ENCODE data around the gene GAS7. TPM values are rescaled to one million over a fixed set of nuclear protein-coding genes. Genes with fewer than 3 reads are reported as not detected.

Gene GAS7
- total RNA-seq, 4 donors from 2014 or later, result 62.6 to 122 (median 77.0) TPM

DNA sequence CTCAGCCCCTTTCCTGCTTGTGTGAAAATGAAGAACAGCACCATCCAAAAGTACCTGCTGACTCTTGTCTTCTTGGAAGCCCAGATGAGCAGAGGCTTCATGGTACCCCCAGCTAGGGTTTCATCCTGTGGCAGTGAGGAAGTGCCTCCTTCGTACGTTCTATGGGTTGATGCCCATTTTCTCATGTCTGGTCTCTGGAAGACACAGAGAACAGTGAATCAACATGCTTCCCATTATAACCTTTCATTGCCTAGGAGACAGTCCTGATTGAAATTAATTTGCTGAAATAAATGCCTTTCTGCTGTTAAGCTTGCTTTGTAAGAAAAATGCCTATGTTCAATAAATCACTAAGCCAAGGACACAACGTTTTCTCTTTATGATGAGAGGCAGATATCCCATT is 329.9 kb downstream of the GAS7 start:
- TF ChIP-seq, protein P1, sequence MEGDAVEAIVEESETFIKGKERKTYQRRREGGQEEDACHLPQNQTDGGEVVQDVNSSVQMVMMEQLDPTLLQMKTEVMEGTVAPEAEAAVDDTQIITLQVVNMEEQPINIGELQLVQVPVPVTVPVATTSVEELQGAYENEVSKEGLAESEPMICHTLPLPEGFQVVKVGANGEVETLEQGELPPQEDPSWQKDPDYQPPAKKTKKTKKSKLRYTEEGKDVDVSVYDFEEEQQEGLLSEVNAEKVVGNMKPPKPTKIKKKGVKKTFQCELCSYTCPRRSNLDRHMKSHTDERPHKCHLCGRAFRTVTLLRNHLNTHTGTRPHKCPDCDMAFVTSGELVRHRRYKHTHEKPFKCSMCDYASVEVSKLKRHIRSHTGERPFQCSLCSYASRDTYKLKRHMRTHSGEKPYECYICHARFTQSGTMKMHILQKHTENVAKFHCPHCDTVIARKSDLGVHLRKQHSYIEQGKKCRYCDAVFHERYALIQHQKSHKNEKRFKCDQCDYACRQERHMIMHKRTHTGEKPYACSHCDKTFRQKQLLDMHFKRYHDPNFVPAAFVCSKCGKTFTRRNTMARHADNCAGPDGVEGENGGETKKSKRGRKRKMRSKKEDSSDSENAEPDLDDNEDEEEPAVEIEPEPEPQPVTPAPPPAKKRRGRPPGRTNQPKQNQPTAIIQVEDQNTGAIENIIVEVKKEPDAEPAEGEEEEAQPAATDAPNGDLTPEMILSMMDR (IDR thresholded peaks at IDR 0.05), result no peak
- no peak for TF ChIP-seq POLR2A (IDR thresholded peaks at IDR 0.05)
- TF ChIP-seq EP300 (IDR thresholded peaks at IDR 0.05), result no peak
- no peak for TF ChIP-seq POLR2AphosphoS5 (IDR thresholded peaks at IDR 0.05)

DNA sequence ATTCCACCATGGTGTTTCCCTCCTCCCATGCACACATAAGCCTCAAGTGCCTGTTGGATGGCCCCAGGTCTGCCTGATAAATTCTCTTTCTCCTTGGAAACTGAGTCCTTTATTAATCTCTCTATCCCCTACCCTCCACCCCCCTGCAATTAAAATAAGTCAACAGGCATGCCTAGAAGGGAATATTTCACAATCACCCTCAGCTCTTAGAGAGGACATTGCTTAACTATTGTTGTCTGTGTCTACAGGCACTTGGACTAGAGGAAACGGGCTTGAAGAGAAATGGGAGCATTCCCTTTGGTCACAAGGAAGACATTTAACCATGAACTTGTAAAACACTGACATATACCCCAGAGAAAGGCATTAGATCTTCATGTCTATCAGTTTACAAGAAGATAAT is 332.8 kb downstream of the GAS7 start:
- H3K27me3 ChIP-seq, result no peaks in the 10 kb centered on the region

More for the DNA sequence above, 329.9 kb downstream of the GAS7 start:
- Histone ChIP-seq H3K27ac (no peak overlapping the region), H3K36me3 (no peaks in the 10 kb centered on the region), H3K4me1 (peaks cover 0 to 6% (median 0%) of the 10 kb centered on the region in 3 donors), H3K9me3 (no peaks in the 10 kb centered on the region), H3K4me3 (no peak overlapping the region), H3K27me3 (no peaks in the 10 kb centered on the region)
- ATAC-seq, result no peak
- 61 to 67% methylated on average over 3 of the region's 3 CpGs for WGBS, 2 donors (ENCODE audit: low coverage in 1 of 2)

DNA sequence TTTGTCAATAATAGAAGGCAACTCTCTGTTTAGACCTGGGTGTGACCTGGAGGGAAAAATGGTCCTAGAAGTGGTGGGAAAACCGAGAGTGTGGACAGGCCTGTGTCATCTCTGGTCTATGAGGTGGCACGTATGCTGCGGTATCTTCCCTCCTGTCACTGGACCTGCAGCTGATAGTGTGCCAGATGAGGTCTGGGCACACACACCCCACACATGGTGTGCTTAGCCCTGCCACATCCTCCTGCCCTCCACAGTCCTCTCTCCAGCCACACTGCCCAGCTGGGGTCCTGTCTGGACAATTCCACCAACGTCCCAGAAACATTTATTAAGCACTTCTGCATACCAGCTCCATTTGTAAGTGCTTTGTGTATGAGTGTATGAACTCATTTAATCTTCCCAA is 335.5 kb downstream of the GAS7 start:
- WGBS, 2 donors (ENCODE audit: low coverage in 1 of 2), result 50% methylated on average over 4 of the region's 4 CpGs; no CpG with 5 or more reads in 1 of the 2 donors
- Histone ChIP-seq H3K9me3 (peaks cover 0 to 19% (median 0%) of the 10 kb centered on the region in 3 donors), H3K27ac (no peak overlapping the region), H3K36me3 (no peaks in the 10 kb centered on the region), H3K4me1 (no peaks in the 10 kb centered on the region), H3K4me3 (no peak overlapping the region), H3K27me3 (no peaks in the 10 kb centered on the region)
- ATAC-seq, result no peak
- TF ChIP-seq, protein P1 (IDR thresholded peaks at IDR 0.05), result no peak
- TF ChIP-seq POLR2AphosphoS5 (IDR thresholded peaks at IDR 0.05), result no peak
- TF ChIP-seq EP300 (IDR thresholded peaks at IDR 0.05), result no peak
- no peak for TF ChIP-seq POLR2A (IDR thresholded peaks at IDR 0.05)

More for the DNA sequence above, 332.8 kb downstream of the GAS7 start:
- TF ChIP-seq POLR2AphosphoS5 (IDR thresholded peaks at IDR 0.05), result no peak
- TF ChIP-seq EP300 (IDR thresholded peaks at IDR 0.05), result no peak
- no peak for TF ChIP-seq POLR2A (IDR thresholded peaks at IDR 0.05)
- TF ChIP-seq, protein P1 (IDR thresholded peaks at IDR 0.05), result no peak
- Histone ChIP-seq H3K4me3 (no peak overlapping the region), H3K27ac (no peak overlapping the region), H3K9me3 (peaks cover 0 to 15% (median 0%) of the 10 kb centered on the region in 3 donors), H3K4me1 (no peaks in the 10 kb centered on the region), H3K36me3 (no peaks in the 10 kb centered on the region)
- ATAC-seq, result no peak
- 80 to 100% methylated on average over 1 of the region's 1 CpG for WGBS, 2 donors (ENCODE audit: low coverage in 1 of 2)

DNA sequence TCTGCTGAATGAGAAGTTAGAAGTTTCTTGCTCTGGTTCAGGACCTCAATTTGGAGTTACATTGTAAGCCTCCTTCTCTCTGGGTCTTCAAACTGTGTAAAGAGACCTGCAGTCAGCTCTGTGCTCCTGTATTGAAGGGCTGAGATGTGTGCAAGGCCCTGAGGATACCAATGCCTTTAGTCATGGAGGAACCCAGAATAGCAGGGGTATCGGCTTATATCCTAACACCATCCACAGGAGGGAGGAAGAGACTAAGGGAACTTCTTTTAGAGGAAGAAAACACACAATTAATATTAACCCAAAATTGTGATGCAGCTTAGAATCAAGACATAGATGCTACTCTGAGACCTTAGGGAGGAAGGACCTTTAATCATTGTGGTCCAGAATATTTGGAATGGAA is 336.2 kb downstream of the GAS7 start:
- Histone ChIP-seq H3K4me3 (no peak overlapping the region), H3K36me3 (no peaks in the 10 kb centered on the region), H3K27ac (no peak overlapping the region), H3K9me3 (peaks cover 0 to 19% (median 0%) of the 10 kb centered on the region in 3 donors), H3K4me1 (no peaks in the 10 kb centered on the region), H3K27me3 (no peaks in the 10 kb centered on the region)
- no CpG with 5 or more reads among the region's 1 CpG for WGBS, 2 donors (ENCODE audit: low coverage in 1 of 2)
- TF ChIP-seq, protein P1 (IDR thresholded peaks at IDR 0.05), result no peak
- TF ChIP-seq POLR2A (IDR thresholded peaks at IDR 0.05), result no peak
- TF ChIP-seq POLR2AphosphoS5 (IDR thresholded peaks at IDR 0.05), result no peak
- TF ChIP-seq EP300 (IDR thresholded peaks at IDR 0.05), result no peak
- ATAC-seq, result no peak

DNA sequence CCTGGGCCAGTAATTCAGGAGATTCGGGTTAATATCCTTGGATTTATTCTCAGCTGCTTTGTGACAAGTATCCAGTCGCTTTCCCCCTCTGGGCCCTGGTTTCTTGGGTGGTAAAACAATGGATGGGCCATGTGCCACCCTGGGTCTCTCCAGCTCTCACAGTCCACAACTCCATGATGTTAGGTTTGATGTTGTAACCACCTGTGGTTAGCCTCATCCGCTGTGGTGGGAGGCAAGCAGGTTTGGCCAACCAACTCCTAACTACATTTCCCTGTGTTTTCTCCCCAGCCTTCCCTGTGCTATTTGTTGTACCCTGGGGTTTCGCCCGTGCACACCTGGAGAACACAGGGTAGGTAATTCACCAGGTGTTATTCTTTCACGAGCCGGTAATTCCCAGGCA is 337.6 kb downstream of the GAS7 start:
- TF ChIP-seq EP300 (IDR thresholded peaks at IDR 0.05) (no peak), POLR2A (IDR thresholded peaks at IDR 0.05) (no peak), POLR2AphosphoS5 (IDR thresholded peaks at IDR 0.05) (no peak)
- TF ChIP-seq, protein P1 (IDR thresholded peaks at IDR 0.05), result no peak
- H3K9me3 ChIP-seq, result peaks cover 0 to 19% (median 0%) of the 10 kb centered on the region in 3 donors
- H3K27ac ChIP-seq, result no peak overlapping the region
- no peaks in the 10 kb centered on the region for H3K4me1 ChIP-seq
- no peaks in the 10 kb centered on the region for H3K36me3 ChIP-seq
- no peak overlapping the region for H3K4me3 ChIP-seq
- H3K27me3 ChIP-seq, result no peaks in the 10 kb centered on the region
- ATAC-seq, result no peak
- WGBS, 2 donors (ENCODE audit: low coverage in 1 of 2), result 81 to 97% methylated on average over 6 of the region's 7 CpGs

All from gastroesophageal sphincter (tissue), 4 donors.